GM18511 (cell line): ENCODE results near the gene RAPH1.
"Not testable (repeated sequence)": the region's sequence is repeated elsewhere in the genome, so short reads cannot be mapped to it uniquely, and the experiment has no call there.

Source experiments
- ATAC-seq: cut with Tn5 transposase; IDR thresholded peaks from one replicate; pipeline ENCODE4 v1.9.1; 2021; ENCODE audit warnings: mild to moderate bottlenecking, moderate library complexity; ENCODE audit not compliant: unreplicated experiment

The RAPH1 gene

GRCh38 chr2:203372706-203373105 is 162.4 kb downstream of the RAPH1 start:
- not testable (repeated sequence) for ATAC-seq

- no peak for ATAC-seq
Observed at GRCh38 chr2:203366639-203367466, 168.2 kb downstream of the RAPH1 start.

- ATAC-seq = no peak
Observed at GRCh38 chr2:203361922-203362321, 173.2 kb downstream of the RAPH1 start.

GRCh38 chr2:203361495-203361894 is 173.6 kb downstream of the RAPH1 start:
- no peak for ATAC-seq

- no peak for ATAC-seq
Observed at GRCh38 chr2:203360833-203361430, 174.2 kb downstream of the RAPH1 start.

- ATAC-seq = no peak
Observed at GRCh38 chr2:203359450-203359849, 175.7 kb downstream of the RAPH1 start.

GRCh38 chr2:203354966-203355365 is 180.1 kb downstream of the RAPH1 start:
- ATAC-seq = no peak

GRCh38 chr2:203352604-203353255 is 182.4 kb downstream of the RAPH1 start:
- no peak for ATAC-seq

GRCh38 chr2:203347375-203347774 is 187.7 kb downstream of the RAPH1 start:
- no peak for ATAC-seq

- ATAC-seq = no peak
Observed at GRCh38 chr2:203346612-203347011, 188.5 kb downstream of the RAPH1 start.

- no peak for ATAC-seq
Observed at GRCh38 chr2:203344667-203345066, 190.4 kb downstream of the RAPH1 start.
